Keratinocyte (primary cell): ENCODE data around the gene ECM2. TPM values are rescaled to one million over a fixed set of nuclear protein-coding genes. Genes with fewer than 3 reads are reported as not detected.
A peak's percentile ranks its signal among the peaks of the same experiment; 100 is the strongest.

ENCODE experiments used
- DNase-seq: peaks from one replicate; pipeline ENCODE4 v3.0.0-alpha.2; 2011; ENCODE audit warnings: low read depth, missing footprints, low spot score
- FAIRE-seq: peaks from 2 replicates; lab custom pipeline; 2011; peaks lifted over from hg19 to GRCh38; lab: Jason Lieb, UNC
- H2AFZ ChIP-seq: 2 replicates; pipeline ENCODE4 v1.6.0; 2012; ENCODE audit warnings: low read length, control low read depth, inconsistent platforms; ENCODE audit not compliant: control insufficient read depth
- H3K27ac ChIP-seq: 2 replicates; pipeline ENCODE4 v1.5.1; 2011; ENCODE audit warnings: low read length; ENCODE audit not compliant: control insufficient read depth, insufficient read depth
- H3K27me3 ChIP-seq: 3 replicates; pipeline ENCODE4 v1.6.0; 2011; ENCODE audit warnings: low read length; ENCODE audit not compliant: control insufficient read depth, insufficient read depth; ENCODE audit errors: extremely low read depth
- H3K36me3 ChIP-seq, 2 experiments: 2 replicates in 1 of 2; 3 replicates in 1 of 2; pipeline ENCODE4 v1.5.1; 2011; ENCODE audit warnings: low read length in 2 of 2, mild to moderate bottlenecking in 1 of 2; ENCODE audit not compliant: control insufficient read depth in 2 of 2, insufficient read depth in 2 of 2; ENCODE audit errors: extremely low read depth in 1 of 2
- H3K4me1 ChIP-seq: 3 replicates; pipeline ENCODE4 v1.5.1; 2011; ENCODE audit warnings: low read length; ENCODE audit not compliant: control insufficient read depth, insufficient read depth; ENCODE audit errors: extremely low read depth
- H3K4me2 ChIP-seq: 3 replicates; pipeline ENCODE4 v1.6.0; 2011; ENCODE audit warnings: low read depth, low read length; ENCODE audit not compliant: control insufficient read depth, insufficient read depth; ENCODE audit errors: extremely low read depth
- H3K4me3 ChIP-seq, 3 experiments: fragments of 200-600 bp in 1 of 3; sonication (generic) in 1 of 3; 2 replicates in 2 of 3; 3 replicates in 1 of 3; pipeline ENCODE4 v1.5.1; 2011 to 2016; ENCODE audit warnings: low read length in 3 of 3, mild to moderate bottlenecking in 3 of 3, control low read depth in 2 of 3, inconsistent platforms in 1 of 3, low read depth in 1 of 3, mixed read lengths in 1 of 3, mixed run types in 1 of 3, moderate library complexity in 1 of 3; ENCODE audit not compliant: control insufficient read depth in 2 of 3, insufficient read depth in 2 of 3; ENCODE audit errors: extremely low read depth in 1 of 3
- H3K79me2 ChIP-seq: 2 replicates; pipeline ENCODE4 v1.6.0; 2012; ENCODE audit warnings: low read length; ENCODE audit not compliant: control insufficient read depth, insufficient read depth
- H3K9ac ChIP-seq: 3 replicates; pipeline ENCODE4 v1.6.0; 2011; ENCODE audit warnings: low read length; ENCODE audit not compliant: control insufficient read depth, insufficient read depth; ENCODE audit errors: extremely low read depth
- H3K9me1 ChIP-seq: 3 replicates; pipeline ENCODE4 v1.6.0; 2011; ENCODE audit warnings: low read length; ENCODE audit not compliant: control insufficient read depth, insufficient read depth; ENCODE audit errors: extremely low read depth
- H3K9me3 ChIP-seq: 2 replicates; pipeline ENCODE4 v1.5.1; 2012; ENCODE audit warnings: low read depth, low read length; ENCODE audit not compliant: control insufficient read depth
- H4K20me1 ChIP-seq: 3 replicates; pipeline ENCODE4 v1.6.0; 2011; ENCODE audit warnings: low read length; ENCODE audit not compliant: control insufficient read depth, insufficient read depth; ENCODE audit errors: extremely low read depth
- CTCF ChIP-seq, 3 experiments: IDR thresholded peaks in 1 of 3; conservative IDR thresholded peaks in 1 of 3; optimal IDR thresholded peaks in 1 of 3; 2 replicates in 2 of 3; 3 replicates in 1 of 3; pipeline versions ENCODE3 to v1.5.1; 2011; ENCODE audit warnings: low read length in 3 of 3, mild to moderate bottlenecking in 3 of 3, moderate library complexity in 2 of 3, control low read depth in 1 of 3, inconsistent platforms in 1 of 3; ENCODE audit not compliant: insufficient read depth in 2 of 3; ENCODE audit errors: extremely low read depth in 1 of 3
- EZH2 ChIP-seq: IDR thresholded peaks from one replicate; pipeline ENCODE4 v1.6.1; 2012; ENCODE audit warnings: inconsistent platforms, mild to moderate bottlenecking, low read length, moderate library complexity
- dilution Hi-C: fragments of 300-500 bp; cut with MboI; formaldehyde crosslinking; loops from one replicate; pipeline ENCODE4 v1.7.0; 2020; ENCODE audit warnings: low sequenced_read_pairs; ENCODE audit not compliant: extremely low pct_ligation_motif_present
- polyA plus RNA-seq, 5 experiments: library from polyadenylated mRNA; depleted of rRNA in 3 of 5; stranded (reverse) in 3 of 5; stranded (forward) in 1 of 5; unstranded in 1 of 5; fragments of >200 nt; gene quantifications; 1 replicate in 1 of 5; 2 replicates in 3 of 5; 3 replicates in 1 of 5; pipeline versions ENCODE4 v1.2.1 to v1.2.3, GENCODE V29; 2011 to 2012; ENCODE audit warnings: missing spikeins in 2 of 5, low read depth in 1 of 5, low replicate concordance in 1 of 5

ECM2 gene
- polyA plus RNA-seq, 1 donor (not counting 4 experiments of a cell fraction or from before 2014, with no cell fraction given), result 0.75 TPM

GRCh38 chr9:92529124-92529523, 6.7 kb downstream of the ECM2 start:
- no peaks in the 10 kb centered on the region for H3K4me1 ChIP-seq
- H3K27me3 ChIP-seq, result no peaks in the 10 kb centered on the region
- H3K79me2 ChIP-seq, result no peaks in the 10 kb centered on the region
- no peaks in the 10 kb centered on the region for H4K20me1 ChIP-seq
- H3K9me1 ChIP-seq, result no peaks in the 10 kb centered on the region
- dilution Hi-C loops, result no loop called here
- no peaks in the 10 kb centered on the region for H3K9me3 ChIP-seq
- no peak overlapping the region for H2AFZ ChIP-seq
- H3K27ac ChIP-seq, result no peak overlapping the region
- H3K4me2 ChIP-seq, result no peak overlapping the region
- no peak overlapping the region for H3K9ac ChIP-seq
- H3K4me3 ChIP-seq, result no peak overlapping the region
- H3K36me3 ChIP-seq, result no peaks in the 10 kb centered on the region
- FAIRE-seq (no peak), DNase-seq (no peak)
- TF ChIP-seq EZH2, result no peak
- TF ChIP-seq CTCF (optimal IDR thresholded peaks at IDR 0.05 in 1 of 3, IDR thresholded peaks at IDR 0.05 in 1 of 3, conservative IDR thresholded peaks at IDR 0.05 in 1 of 3; ENCODE audit: extremely low read depth in 1 of 3, insufficient read depth in 2 of 3, low read length in 3 of 3), result no peak

GRCh38 chr9:92528522-92528849, 7.3 kb downstream of the ECM2 start:
- dilution Hi-C loops, result no loop called here
- H2AFZ ChIP-seq, result no peak overlapping the region
- no peaks in the 10 kb centered on the region for H3K27me3 ChIP-seq
- H3K4me1 ChIP-seq, result no peaks in the 10 kb centered on the region
- no peaks in the 10 kb centered on the region for H3K9me1 ChIP-seq
- no peak for TF ChIP-seq CTCF (optimal IDR thresholded peaks at IDR 0.05 in 1 of 3, IDR thresholded peaks at IDR 0.05 in 1 of 3, conservative IDR thresholded peaks at IDR 0.05 in 1 of 3; ENCODE audit: extremely low read depth in 1 of 3, insufficient read depth in 2 of 3, low read length in 3 of 3)
- no peak for TF ChIP-seq EZH2
- H3K4me2 ChIP-seq, result no peak overlapping the region
- DNase-seq (no peak), FAIRE-seq (peak; percentile 5)
- H3K9ac ChIP-seq, result no peak overlapping the region
- no peaks in the 10 kb centered on the region for H3K36me3 ChIP-seq
- no peaks in the 10 kb centered on the region for H3K9me3 ChIP-seq
- no peak overlapping the region for H3K27ac ChIP-seq
- no peaks in the 10 kb centered on the region for H3K79me2 ChIP-seq
- no peaks in the 10 kb centered on the region for H4K20me1 ChIP-seq
- no peak overlapping the region for H3K4me3 ChIP-seq
